T1000 (cell line): Measurements from ENCODE around the gene ATG4C.
"Not testable (repeated sequence)": the region's sequence is repeated elsewhere in the genome, so short reads cannot be mapped to it uniquely, and the experiment has no call there.

Experiments
- DNase-seq: peaks from one replicate; lab custom pipeline; 2025; ENCODE audit warnings: mixed read lengths; lab: John Stamatoyannopoulos, UW

Gene ATG4C

GRCh38 chr1:62774971-62775595 is 8.8 kb upstream of the ATG4C start:
- no peak for DNase-seq

- no peak for DNase-seq
Measured at GRCh38 chr1:62778208-62778607, 5.7 kb upstream of the ATG4C start.

- no peak for DNase-seq
Measured at GRCh38 chr1:62781841-62782543, 1.9 kb upstream of the ATG4C start.

- DNase-seq, result not testable (repeated sequence)
Measured at GRCh38 chr1:62782544-62783212, 1.3 kb upstream of the ATG4C start.

GRCh38 chr1:62784509-62785365 is 805 bp downstream of the ATG4C start:
- DNase-seq, result no peak

GRCh38 chr1:62790716-62791115 is 6.8 kb downstream of the ATG4C start:
- DNase-seq, result no peak

GRCh38 chr1:62794053-62794452 is 10.1 kb downstream of the ATG4C start:
- DNase-seq, result no peak

- no peak for DNase-seq
Measured at GRCh38 chr1:62796221-62796620, 12.3 kb downstream of the ATG4C start.

GRCh38 chr1:62799688-62800087 is 15.8 kb downstream of the ATG4C start:
- no peak for DNase-seq

GRCh38 chr1:62800281-62800680 is 16.3 kb downstream of the ATG4C start:
- no peak for DNase-seq

- DNase-seq, result no peak
Measured at GRCh38 chr1:62800825-62801306, 16.9 kb downstream of the ATG4C start.

GRCh38 chr1:62809788-62810187 is 25.9 kb downstream of the ATG4C start:
- DNase-seq, result no peak

- DNase-seq, result no peak
Measured at GRCh38 chr1:62810420-62811274, 26.7 kb downstream of the ATG4C start.

- DNase-seq, result no peak
Measured at GRCh38 chr1:62823556-62823955, 39.6 kb downstream of the ATG4C start.

GRCh38 chr1:62826901-62827300 is 43.0 kb downstream of the ATG4C start:
- DNase-seq, result no peak

GRCh38 chr1:62827786-62828185 is 43.9 kb downstream of the ATG4C start:
- DNase-seq, result not testable (repeated sequence)

- no peak for DNase-seq
Measured at GRCh38 chr1:62832276-62832675, 48.3 kb downstream of the ATG4C start.

- no peak for DNase-seq
Measured at GRCh38 chr1:62833529-62833928, 49.6 kb downstream of the ATG4C start.

- DNase-seq, result no peak
Measured at GRCh38 chr1:62834400-62834961, 50.5 kb downstream of the ATG4C start.

GRCh38 chr1:62836856-62837540 is 53.1 kb downstream of the ATG4C start:
- no peak for DNase-seq
